OCI-LY1 (cell line): Measurements from ENCODE around the gene PRPF38B.

Experiments used
- H2AFZ ChIP-seq: fragments of 200-600 bp; sonication (generic), shearing (Covaris generic); 2 replicates; pipeline ENCODE4 v1.6.0; 2014; ENCODE audit warnings: antibody characterized with exemption, mild to moderate bottlenecking, low read length
- H3F3A ChIP-seq: fragments of 200-600 bp; sonication (generic), shearing (Covaris generic); 2 replicates; pipeline ENCODE4 v1.6.0; 2014; ENCODE audit warnings: mild to moderate bottlenecking, antibody characterized with exemption, low read length, moderate library complexity; ENCODE audit not compliant: insufficient read depth
- H3K27ac ChIP-seq: fragments of 200-600 bp; sonication (generic); 2 replicates; pipeline ENCODE4 v1.5.1; 2014; ENCODE audit warnings: low read length, mixed run types, mild to moderate bottlenecking, low read depth; ENCODE audit not compliant: poor library complexity, severe bottlenecking
- H3K27me3 ChIP-seq: fragments of 200-600 bp; sonication (generic); 2 replicates; pipeline ENCODE4 v1.6.0; 2014; ENCODE audit warnings: antibody characterized with exemption, mild to moderate bottlenecking, low read length, moderate library complexity; ENCODE audit not compliant: insufficient read depth
- H3K36me3 ChIP-seq: fragments of 200-600 bp; sonication (generic); 2 replicates; pipeline ENCODE4 v1.6.1; 2014; ENCODE audit warnings: mild to moderate bottlenecking, antibody characterized with exemption, low read length, moderate library complexity, mixed read lengths; ENCODE audit not compliant: insufficient read depth
- H3K4me1 ChIP-seq: fragments of 200-600 bp; sonication (generic); 2 replicates; pipeline ENCODE4 v1.5.1; 2014; ENCODE audit warnings: mild to moderate bottlenecking, low read length, moderate library complexity; ENCODE audit not compliant: insufficient read depth, severe bottlenecking
- H3K4me2 ChIP-seq: fragments of 200-600 bp; sonication (generic), shearing (Covaris generic); 2 replicates; pipeline ENCODE4 v1.6.1; 2014; ENCODE audit warnings: low read length
- H3K4me3 ChIP-seq: fragments of 200-600 bp; sonication (generic); 2 replicates; pipeline ENCODE4 v1.5.1; 2014; ENCODE audit warnings: low read length, low read depth, mild to moderate bottlenecking, mixed read lengths; ENCODE audit not compliant: poor library complexity, severe bottlenecking
- H3K79me2 ChIP-seq: fragments of 200-600 bp; shearing (Covaris generic); 2 replicates; pipeline ENCODE4 v1.6.1; 2016; ENCODE audit warnings: mixed run types, low read length, mixed read lengths; ENCODE audit not compliant: insufficient read depth
- H3K9ac ChIP-seq: fragments of 200-600 bp; sonication (generic), shearing (Covaris generic); 2 replicates; pipeline ENCODE4 v1.6.1; 2014; ENCODE audit warnings: mild to moderate bottlenecking, low read length, mixed read lengths
- H3K9me2 ChIP-seq: fragments of 200-600 bp; sonication (generic), shearing (Covaris generic); 2 replicates; pipeline ENCODE4 v1.6.1; 2014; ENCODE audit warnings: low read depth, mild to moderate bottlenecking, low read length, mixed read lengths
- H3K9me3 ChIP-seq: fragments of 200-600 bp; shearing (Covaris generic); 2 replicates; pipeline ENCODE4 v1.6.1; 2014; ENCODE audit warnings: low read length, mixed read lengths
- H4K20me1 ChIP-seq: fragments of 200-600 bp; sonication (generic), shearing (Covaris generic); 2 replicates; pipeline ENCODE4 v1.6.0; 2016; ENCODE audit warnings: mild to moderate bottlenecking, low read length; ENCODE audit not compliant: insufficient read depth
- CTCF ChIP-seq: fragments of 200-600 bp; sonication (generic), shearing (Covaris generic); IDR thresholded peaks from 2 replicates; pipeline ENCODE4 v1.5.1; 2017; ENCODE audit warnings: mild to moderate bottlenecking, antibody characterized with exemption, low read length, moderate library complexity, mixed read lengths
- EZH2 ChIP-seq: fragments of 200-600 bp; sonication (generic), shearing (Covaris generic); IDR thresholded peaks from 2 replicates; pipeline ENCODE4 v1.8.0; 2017; ENCODE audit warnings: borderline replicate concordance, mixed run types, mild to moderate bottlenecking, antibody characterized with exemption, low read length, moderate library complexity, mixed read lengths

The PRPF38B gene

GRCh38 chr1:108745980-108746381 is 53.9 kb downstream of the PRPF38B start:
- no peak overlapping the region for H3K27ac ChIP-seq
- no peaks in the 10 kb centered on the region for H4K20me1 ChIP-seq
- peak overlapping the region; percentile 48 for H3K4me2 ChIP-seq
- peaks cover 5% of the 10 kb centered on the region; the same call in 1 of the 2 replicates for H3K79me2 ChIP-seq
- H3K9me2 ChIP-seq = no peaks in the 10 kb centered on the region
- no peaks in the 10 kb centered on the region for H3K9me3 ChIP-seq
- H3F3A ChIP-seq = no peaks in the 10 kb centered on the region
- H3K27me3 ChIP-seq = no peaks in the 10 kb centered on the region
- TF ChIP-seq CTCF = no peak
- TF ChIP-seq EZH2 = no peak
- peaks cover 15% of the 10 kb centered on the region for H3K4me1 ChIP-seq
- no peak overlapping the region for H3K4me3 ChIP-seq
- 0 out of 2 replicates have a peak overlapping the region, but pooled peaks have one; percentile 36 for H2AFZ ChIP-seq
- H3K9ac ChIP-seq = no peak overlapping the region
- peaks cover 6% of the 10 kb centered on the region; the same call in 1 of the 2 replicates for H3K36me3 ChIP-seq

- H3K4me1 ChIP-seq = peaks cover 17% of the 10 kb centered on the region
- peaks cover 5% of the 10 kb centered on the region; the same call in 1 of the 2 replicates for H3K79me2 ChIP-seq
- peak within 1 kb of the TSS; percentile 73 for H3K4me3 ChIP-seq
- no peaks in the 10 kb centered on the region for H3K9me3 ChIP-seq
- no peaks in the 10 kb centered on the region for H3K9me2 ChIP-seq
- H3K36me3 ChIP-seq = peaks cover 7% of the 10 kb centered on the region; the same call in 1 of the 2 replicates
- H3K4me2 ChIP-seq = peak within 1 kb of the TSS; percentile 83
- TF ChIP-seq CTCF = peak; percentile 93
- no peak for TF ChIP-seq EZH2
- H4K20me1 ChIP-seq = no peaks in the 10 kb centered on the region
- H3K27me3 ChIP-seq = no peaks in the 10 kb centered on the region
- no peaks in the 10 kb centered on the region for H3F3A ChIP-seq
- H3K9ac ChIP-seq = peak within 1 kb of the TSS; percentile 79
- peak within 1 kb of the TSS; percentile 25 for H3K27ac ChIP-seq
- H2AFZ ChIP-seq = 0 out of 2 replicates have a peak within 1 kb of the TSS, but pooled peaks have one; percentile 36
Measured at GRCh38 chr1:108746382-108747170, 54.5 kb downstream of the PRPF38B start, which contains the start of gene STXBP3. Gene STXBP3 (plus strand): TSS chr1:108746674. CDS start chr1:108746738, 64 bp downstream.

- no peaks in the 10 kb centered on the region for H3K9me3 ChIP-seq
- peak overlapping the region; percentile 73 for H3K4me3 ChIP-seq
- H2AFZ ChIP-seq = no peak overlapping the region
- H3K9me2 ChIP-seq = no peaks in the 10 kb centered on the region
- peak overlapping the region; percentile 83 for H3K4me2 ChIP-seq
- peak overlapping the region; percentile 25 for H3K27ac ChIP-seq
- H3K4me1 ChIP-seq = peaks cover 17% of the 10 kb centered on the region
- TF ChIP-seq CTCF = no peak
- no peak for TF ChIP-seq EZH2
- peaks cover 11% of the 10 kb centered on the region; the same call in 1 of the 2 replicates for H3K36me3 ChIP-seq
- H4K20me1 ChIP-seq = no peaks in the 10 kb centered on the region
- H3K9ac ChIP-seq = peak overlapping the region; percentile 79
- no peaks in the 10 kb centered on the region for H3K27me3 ChIP-seq
- H3K79me2 ChIP-seq = peaks cover 9% of the 10 kb centered on the region; the same call in 1 of the 2 replicates
- no peaks in the 10 kb centered on the region for H3F3A ChIP-seq
Measured at GRCh38 chr1:108747171-108747850, 55.2 kb downstream of the PRPF38B start.
